Body of pancreas (tissue), 2 donors: Measurements from ENCODE around the gene TAS2R38. TPM values are rescaled to one million over a fixed set of nuclear protein-coding genes. Genes with fewer than 3 reads are reported as not detected.

ENCODE experiments used
- total RNA-seq, 2 donors: library from RNA; depleted of rRNA; stranded (reverse); fragments of >200 nt; gene quantifications; one replicate each; pipeline ENCODE4 v1.1.0, GENCODE V29; 2016

Gene TAS2R38
- total RNA-seq, 2 donors from 2014 or later = not detected

Other genes starting within 250 kb of the TAS2R38 start
- gene SSBP1, start 235.4 kb downstream of the TAS2R38 start, total RNA-seq = 10 to 100 TPM; 32.6 to 52.9 TPM
- 1 to 10 TPM in 1 of 2 donors, not detected in 1; 2.6 TPM for gene TAS2R3, start 209.7 kb downstream of the TAS2R38 start, total RNA-seq
- gene TAS2R4, start 197.1 kb downstream of the TAS2R38 start, total RNA-seq = 1 to 10 TPM; 1.3 to 3.4 TPM
- 1 to 10 TPM in 1 of 2 donors, under 1 TPM in 1; 0.99 to 1.0 TPM for gene TAS2R5, start 183.6 kb downstream of the TAS2R38 start, total RNA-seq
- not detected for gene PRSS37, start 132.3 kb downstream of the TAS2R38 start, total RNA-seq
- gene OR9A4, start 57.4 kb downstream of the TAS2R38 start, total RNA-seq = not detected
- 1 to 10 TPM in 1 of 2 donors, under 1 TPM in 1; 0.99 to 1.6 TPM for gene CLEC5A, start 26.8 kb downstream of the TAS2R38 start, total RNA-seq
- gene MGAM, start 22.1 kb upstream of the TAS2R38 start, total RNA-seq = under 1 TPM; under 0.01 to 0.26 TPM
- 10 to 100 TPM in 1 of 2 donors, 1 to 10 TPM in 1; 9.3 to 10.9 TPM for gene MGAM2, start 137.9 kb upstream of the TAS2R38 start, total RNA-seq